Natural killer cell (primary cell): ENCODE data around the gene CUL2. TPM values are rescaled to one million over a fixed set of nuclear protein-coding genes. Genes with fewer than 3 reads are reported as not detected.

Experiments
- ATAC-seq, 3 donors: fragments of 150-1000 bp in 2 of 3; fragments of 200-7000 bp in 1 of 3; cut with Tn5 transposase; 1 replicate in 1 of 3; 2 replicates in 2 of 3; pipeline ENCODE4 v1.10.0; 2021; ENCODE audit warnings: mild to moderate bottlenecking in 2 of 3, moderate library complexity in 2 of 3
- DNase-seq, 2 donors: peaks; one replicate each; pipeline versions ENCODE4 v3.0.0 to v3.0.0-alpha.2; 2013 to 2021; ENCODE audit warnings: mixed read lengths in 1 of 2
- H3K27ac ChIP-seq: one replicate; pipeline ENCODE4 v1.5.1; 2013; ENCODE audit warnings: mild to moderate bottlenecking, low read length
- H3K27me3 ChIP-seq: one replicate; pipeline ENCODE4 v1.6.1; 2013; ENCODE audit warnings: low read length; ENCODE audit not compliant: control insufficient read depth, insufficient read depth
- H3K36me3 ChIP-seq: one replicate; pipeline ENCODE4 v1.6.1; 2013; ENCODE audit warnings: low read length; ENCODE audit not compliant: control insufficient read depth, insufficient read depth
- H3K4me1 ChIP-seq: one replicate; pipeline ENCODE4 v1.6.1; 2013; ENCODE audit warnings: low read length; ENCODE audit not compliant: control insufficient read depth, insufficient read depth
- H3K4me3 ChIP-seq: one replicate; pipeline ENCODE4 v1.5.1; 2013; ENCODE audit warnings: low read length
- H3K9me3 ChIP-seq: one replicate; pipeline ENCODE4 v1.6.1; 2013; ENCODE audit warnings: low read length; ENCODE audit not compliant: control insufficient read depth, insufficient read depth
- H3K27ac Mint-ChIP-seq, 2 donors: one replicate each; pipeline ENCODE4 v1.8.0; 2022; ENCODE audit warnings: mild to moderate bottlenecking in 2 of 2, mixed read lengths in 2 of 2, moderate library complexity in 1 of 2
- H3K27me3 Mint-ChIP-seq, 2 donors: one replicate each; pipeline ENCODE4 v1.8.0; 2022; ENCODE audit warnings: low read depth in 2 of 2, mixed read lengths in 2 of 2
- H3K36me3 Mint-ChIP-seq: one replicate; pipeline ENCODE4 v1.8.0; 2022; ENCODE audit warnings: mixed read lengths
- H3K4me1 Mint-ChIP-seq, 2 donors: one replicate each; pipeline ENCODE4 v1.8.0; 2022; ENCODE audit warnings: mixed read lengths in 2 of 2
- H3K4me3 Mint-ChIP-seq: one replicate; pipeline ENCODE4 v1.8.0; 2022; ENCODE audit warnings: mild to moderate bottlenecking, moderate library complexity, mixed read lengths
- H3K9me3 Mint-ChIP-seq, 2 donors: one replicate each; pipeline ENCODE4 v1.8.0; 2022; ENCODE audit warnings: mixed read lengths in 2 of 2
- CTCF ChIP-seq: fragments of 200-600 bp; IDR thresholded peaks from one replicate; pipeline ENCODE4 v1.8.0; 2022; ENCODE audit warnings: antibody characterized with exemption
- WGBS: methylation state at CpG from one replicate; pipeline ENCODE4 v1.1.7; 2013; ENCODE audit warnings: missing lambda C conversion rate; ENCODE audit not compliant: insufficient coverage; 5-methylcytosine and 5-hydroxymethylcytosine counted together
- intact Hi-C: fragments of 100-400 bp; cut with micrococcal nuclease; formaldehyde crosslinking; loops from one replicate; pipeline ENCODE4 v1.14.2; 2022
- total RNA-seq, 4 donors: library from RNA; stranded (reverse); fragments of 120-200 nt in 1 of 4; gene quantifications; one replicate each; pipeline versions ENCODE4 v1.2.3 to v1.2.4, GENCODE V29; 2013 to 2022

CUL2 gene
- total RNA-seq, 3 donors from 2014 or later (not counting 1 experiment from before 2014, with no cell fraction given), result 33.5 to 41.6 (median 41.3) TPM

- Histone ChIP-seq H3K27me3 (no peaks in the 10 kb centered on the region), H3K9me3 (peaks cover 6% of the 10 kb centered on the region), H3K4me1 (no peaks in the 10 kb centered on the region), H3K27ac (no peak overlapping the region), H3K36me3 (no peaks in the 10 kb centered on the region), H3K4me3 (no peak overlapping the region)
- ATAC-seq, result no peak
- Mint-ChIP-seq H3K27ac (no peak overlapping the region), H3K9me3 (peaks cover 3 to 5% of the 10 kb centered on the region in 2 donors), H3K4me3 (no peak overlapping the region), H3K36me3 (no peaks in the 10 kb centered on the region), H3K4me1 (no peaks in the 10 kb centered on the region), H3K27me3 (no peaks in the 10 kb centered on the region)
- DNase-seq, result no peak
- 81% methylated on average over 2 of the region's 2 CpGs for WGBS
- TF ChIP-seq CTCF, result no peak
- intact Hi-C loops, result no loop called here
Observed at GRCh38 chr10:34985823-34986222, 104.3 kb downstream of the CUL2 start.

GRCh38 chr10:34985146-34985545 lies 105.0 kb downstream of the CUL2 start:
- intact Hi-C loops, result no loop called here
- no peaks in the 10 kb centered on the region for H3K4me1 Mint-ChIP-seq

GRCh38 chr10:34981844-34982243 lies 108.3 kb downstream of the CUL2 start:
- no peaks in the 10 kb centered on the region for H3K4me1 ChIP-seq
- 100% methylated on average over 1 of the region's 2 CpGs for WGBS
- DNase-seq (no peak), ATAC-seq (no peak)
- Mint-ChIP-seq H3K4me1 (no peaks in the 10 kb centered on the region), H3K4me3 (no peak overlapping the region), H3K27ac (no peak overlapping the region), H3K36me3 (no peaks in the 10 kb centered on the region), H3K27me3 (no peaks in the 10 kb centered on the region), H3K9me3 (peaks cover 3 to 5% of the 10 kb centered on the region in 2 donors)
- no peak overlapping the region for H3K27ac ChIP-seq
- intact Hi-C loops, result no loop called here
- TF ChIP-seq CTCF, result no peak
- H3K4me3 ChIP-seq, result no peak overlapping the region
- no peaks in the 10 kb centered on the region for H3K36me3 ChIP-seq
- no peaks in the 10 kb centered on the region for H3K27me3 ChIP-seq
- peaks cover 6% of the 10 kb centered on the region for H3K9me3 ChIP-seq

More at GRCh38 chr10:34985146-34985545, 105.0 kb downstream of the CUL2 start:
- no peak overlapping the region for H3K27ac Mint-ChIP-seq
- 100% methylated on average over 2 of the region's 2 CpGs for WGBS
- no peaks in the 10 kb centered on the region for H3K36me3 ChIP-seq
- no peaks in the 10 kb centered on the region for H3K36me3 Mint-ChIP-seq
- H3K27me3 Mint-ChIP-seq, result no peaks in the 10 kb centered on the region
- no peak for TF ChIP-seq CTCF
- H3K4me3 Mint-ChIP-seq, result no peak overlapping the region
- H3K9me3 Mint-ChIP-seq, result peaks cover 3 to 5% of the 10 kb centered on the region in 2 donors
- no peaks in the 10 kb centered on the region for H3K4me1 ChIP-seq
- ATAC-seq, result no peak
- H3K27ac ChIP-seq, result no peak overlapping the region
- H3K27me3 ChIP-seq, result no peaks in the 10 kb centered on the region
- H3K9me3 ChIP-seq, result peaks cover 6% of the 10 kb centered on the region
- no peak overlapping the region for H3K4me3 ChIP-seq
- DNase-seq, result no peak

GRCh38 chr10:34979938-34980337 lies 110.2 kb downstream of the CUL2 start:
- Histone ChIP-seq H3K4me1 (no peaks in the 10 kb centered on the region), H3K9me3 (peaks cover 11% of the 10 kb centered on the region), H3K27me3 (no peaks in the 10 kb centered on the region), H3K36me3 (no peaks in the 10 kb centered on the region), H3K27ac (no peak overlapping the region), H3K4me3 (no peak overlapping the region)
- Mint-ChIP-seq H3K27me3 (no peaks in the 10 kb centered on the region), H3K9me3 (peaks cover 0 to 1% of the 10 kb centered on the region in 2 donors), H3K4me3 (no peak overlapping the region), H3K27ac (no peak overlapping the region), H3K4me1 (peaks cover 0 to 8% of the 10 kb centered on the region in 2 donors), H3K36me3 (no peaks in the 10 kb centered on the region)
- DNase-seq (no peak), ATAC-seq (no peak)
- TF ChIP-seq CTCF, result no peak
- intact Hi-C loops, result no loop called here
- 97% methylated on average over 2 of the region's 2 CpGs for WGBS
